Activated CD4-positive, alpha-beta T cell treated with anti-CD3 and anti-CD28 coated beads for 36 hours (primary cell): ENCODE data around the gene ZNF248. TPM values are rescaled to one million over a fixed set of nuclear protein-coding genes. Genes with fewer than 3 reads are reported as not detected.
"Not testable (repeated sequence)": the region's sequence is repeated elsewhere in the genome, so short reads cannot be mapped to it uniquely, and the experiment has no call there.

ENCODE experiments used
- ATAC-seq: fragments of 200-7000 bp; cut with Tn5 transposase; one replicate; pipeline ENCODE4 v1.10.0; 2021; ENCODE audit warnings: mild to moderate bottlenecking, moderate library complexity
- CTCF ChIA-PET: fragments of 350-600 bp; sonication (Branson Sonifier 250); formaldehyde crosslinking; loops from one replicate; lab custom pipeline; 2021; ENCODE audit warnings: antibody characterized with exemption; lab: Charles Lee
- POLR2A ChIA-PET: fragments of 350-600 bp; sonication (Branson Sonifier 250); formaldehyde crosslinking; loops from one replicate; lab custom pipeline; 2021; ENCODE audit warnings: antibody characterized with exemption, inconsistent platforms; lab: Charles Lee
- DNase-seq: peaks from one replicate; pipeline ENCODE4 v3.0.0-alpha.2; 2020
- H3K27ac Mint-ChIP-seq: one replicate; pipeline ENCODE4 v1.8.0; 2021; ENCODE audit warnings: mixed read lengths
- H3K27me3 Mint-ChIP-seq: one replicate; pipeline ENCODE4 v1.8.0; 2021; ENCODE audit warnings: mixed read lengths
- H3K36me3 Mint-ChIP-seq: one replicate; pipeline ENCODE4 v1.8.0; 2021; ENCODE audit warnings: low read depth, mixed read lengths
- H3K4me1 Mint-ChIP-seq: one replicate; pipeline ENCODE4 v1.8.0; 2021; ENCODE audit warnings: mixed read lengths
- H3K4me3 Mint-ChIP-seq: one replicate; pipeline ENCODE4 v1.8.0; 2021; ENCODE audit warnings: mild to moderate bottlenecking, moderate library complexity, mixed read lengths
- H3K9me3 Mint-ChIP-seq: one replicate; pipeline ENCODE4 v1.8.0; 2021; ENCODE audit warnings: low read depth, mixed read lengths
- intact Hi-C, 2 experiments: fragments of 100-400 bp; cut with DNase I in 1 of 2; cut with micrococcal nuclease in 1 of 2; formaldehyde crosslinking; loops; one replicate each; pipeline versions ENCODE4 v1.14.2 to v1.15.1; 2022 to 2024; cut with DNase I, micrococcal nuclease
- total RNA-seq, 2 experiments: library from RNA; stranded (reverse); gene quantifications; one replicate each; pipeline ENCODE4 v1.2.3, GENCODE V29; 2021

Gene ZNF248
- total RNA-seq, 2 experiments from 2014 or later: 7.3 to 8.2 TPM

- ATAC-seq, H3K4me1 Mint-ChIP-seq, POLR2A ChIA-PET, DNase-seq, H3K36me3 Mint-ChIP-seq, H3K27me3 Mint-ChIP-seq, H3K4me3 Mint-ChIP-seq, CTCF ChIA-PET, H3K27ac Mint-ChIP-seq, intact Hi-C loops: not testable (repeated sequence)
- H3K9me3 Mint-ChIP-seq: peaks cover 13% of the 10 kb centered on the region
These were observed 119.2 kb downstream of the ZNF248 start for GRCh38 chr10:37738241-37738640.

GRCh38 chr10:37737336-37737735 lies 120.1 kb downstream of the ZNF248 start:
- POLR2A ChIA-PET: no interaction called here
- intact Hi-C loops: no loop called here

GRCh38 chr10:37736120-37736519 lies 121.3 kb downstream of the ZNF248 start:
- intact Hi-C loops: no loop called here
- H3K9me3 Mint-ChIP-seq: peaks cover 9% of the 10 kb centered on the region

More at GRCh38 chr10:37737336-37737735, 120.1 kb downstream of the ZNF248 start:
- CTCF ChIA-PET: no interaction called here
- Mint-ChIP-seq H3K4me1 (no peaks in the 10 kb centered on the region), H3K36me3 (no peaks in the 10 kb centered on the region), H3K9me3 (peaks cover 9% of the 10 kb centered on the region), H3K27me3 (no peaks in the 10 kb centered on the region), H3K27ac (no peak overlapping the region), H3K4me3 (no peak overlapping the region)
- DNase-seq: no peak
- no peak for ATAC-seq

GRCh38 chr10:37734971-37735370 lies 122.4 kb downstream of the ZNF248 start:
- H3K36me3 Mint-ChIP-seq: no peaks in the 10 kb centered on the region
- no peaks in the 10 kb centered on the region for H3K4me1 Mint-ChIP-seq
- no peaks in the 10 kb centered on the region for H3K27me3 Mint-ChIP-seq
- no peak overlapping the region for H3K4me3 Mint-ChIP-seq
- ChIA-PET CTCF (no interaction called here), POLR2A (no interaction called here)
- ATAC-seq (peak; percentile 51), DNase-seq (no peak)
- H3K9me3 Mint-ChIP-seq: peaks cover 9% of the 10 kb centered on the region
- intact Hi-C loops: no loop called here
- H3K27ac Mint-ChIP-seq: no peak overlapping the region

More at GRCh38 chr10:37736120-37736519, 121.3 kb downstream of the ZNF248 start:
- ATAC-seq (no peak), DNase-seq (no peak)
- H3K4me1 Mint-ChIP-seq: no peaks in the 10 kb centered on the region
- H3K4me3 Mint-ChIP-seq: no peak overlapping the region
- H3K36me3 Mint-ChIP-seq: no peaks in the 10 kb centered on the region
- H3K27me3 Mint-ChIP-seq: no peaks in the 10 kb centered on the region
- ChIA-PET CTCF (no interaction called here), POLR2A (no interaction called here)
- H3K27ac Mint-ChIP-seq: no peak overlapping the region

Other genes with a start within 250 kb of the ZNF248 start
- 1 to 10 TPM; 7.3 to 7.5 TPM for gene ZNF25, start 119.0 kb upstream of the ZNF248 start, total RNA-seq
- 10 to 100 TPM; 18.7 to 20.0 TPM for gene ZNF33A, start 153.1 kb upstream of the ZNF248 start, total RNA-seq
- gene ZNF37A, start 236.7 kb upstream of the ZNF248 start, total RNA-seq: 10 to 100 TPM; 24.1 to 25.5 TPM